Measurements from ENCODE around the gene CCDC137.

The CCDC137 gene

GRCh38 chr17:81701288-81702071, 34.9 kb downstream of the CCDC137 start:
- no peak for TF ChIP-seq CTCF (IDR thresholded peaks at IDR 0.05)

- TF ChIP-seq CTCF (IDR thresholded peaks at IDR 0.05): no peak
These were observed 36.6 kb downstream of the CCDC137 start, which contains the start of gene MRPL12 for GRCh38 chr17:81702934-81703746. Gene MRPL12, plus strand, starts transcription at chr17:81703367. Its CDS starts 135 bp downstream, at chr17:81703502.

GRCh38 chr17:81703747-81704654, 37.5 kb downstream of the CCDC137 start:
- TF ChIP-seq CTCF (IDR thresholded peaks at IDR 0.05): no peak

- TF ChIP-seq CTCF (IDR thresholded peaks at IDR 0.05): no peak
These were observed 39.1 kb downstream of the CCDC137 start for GRCh38 chr17:81705518-81706231.

- TF ChIP-seq CTCF (IDR thresholded peaks at IDR 0.05): no peak
These were observed 39.7 kb downstream of the CCDC137 start for GRCh38 chr17:81706232-81706611.

- no peak for TF ChIP-seq CTCF (IDR thresholded peaks at IDR 0.05)
These were observed 40.5 kb downstream of the CCDC137 start for GRCh38 chr17:81706757-81707624.
